ENCODE measurements around the gene RASSF10. TPM values are rescaled to one million over a fixed set of nuclear protein-coding genes. Genes with fewer than 3 reads are reported as not detected.

RASSF10 gene
- polyA plus RNA-seq, 2 of the 4 experiments (the other 2 are of a cell fraction), result 3.9 to 10.3 TPM

GRCh38 chr11:12997168-12997567 is 11.9 kb upstream of the RASSF10 start:
- H3K9me3 ChIP-seq, result no peaks in the 10 kb centered on the region
- 48% methylated on average over 1 of the region's 1 CpG for WGBS (ENCODE audit: missing lambda C conversion rate)

GRCh38 chr11:12998336-12998735 is 10.8 kb upstream of the RASSF10 start:
- Histone ChIP-seq H3K4me1 (no peaks in the 10 kb centered on the region), H3K9me3 (no peaks in the 10 kb centered on the region), H3K27ac (no peak overlapping the region), H3K4me2 (no peak overlapping the region), H3K4me3 (no peak overlapping the region)
- FAIRE-seq (no peak), DNase-seq (ENCODE audit: low read depth in 1 of 2, low spot score in 1 of 2) (no peak), ATAC-seq (no peak)
- WGBS (ENCODE audit: missing lambda C conversion rate), result 81% methylated on average over 5 of the region's 5 CpGs
- POLR2A ChIA-PET, result no interaction called here
- CTCF ChIA-PET, result interaction anchor here (0.7 to 1.4 kb wide), 4 partner anchors 12 to 479 kb away, joined by 4 to 6 read pairs (median 4); no protein-coding TSS in a partner anchor
- TF ChIP-seq RARB (CRISPR knock-in tag; IDR thresholded peaks at IDR 0.05) (no peak), BHLHE40 (IDR thresholded peaks at IDR 0.05; ENCODE audit: low read depth, low read length) (no peak)

More at GRCh38 chr11:12997168-12997567, 11.9 kb upstream of the RASSF10 start:
- FAIRE-seq (no peak), ATAC-seq (no peak), DNase-seq (ENCODE audit: low read depth in 1 of 2, low spot score in 1 of 2) (no peak)
- CTCF ChIA-PET, result no interaction called here
- Histone ChIP-seq H3K27ac (no peak overlapping the region), H3K4me2 (no peak overlapping the region), H3K4me3 (no peak overlapping the region), H3K4me1 (no peaks in the 10 kb centered on the region)
- TF ChIP-seq EHMT2 (IDR thresholded peaks at IDR 0.05; ENCODE audit: low read depth), result no peak
- no peak for TF ChIP-seq CHD2 (IDR thresholded peaks at IDR 0.05; ENCODE audit: low read length, partially characterized antibody)
- no peak for TF ChIP-seq HMGXB4 (CRISPR knock-in tag; IDR thresholded peaks at IDR 0.05; ENCODE audit: borderline replicate concordance)
- TF ChIP-seq POLR2AphosphoS2 (conservative IDR thresholded peaks at IDR 0.05; ENCODE audit: low read length), result no peak
- TF ChIP-seq RAD21 (conservative IDR thresholded peaks at IDR 0.05 in 1 of 2, IDR thresholded peaks at IDR 0.05 in 1 of 2), result no peak
- TF ChIP-seq NPAS2 (CRISPR knock-in tag; IDR thresholded peaks at IDR 0.05; ENCODE audit: borderline replicate concordance), result no peak
- TF ChIP-seq POLR2A (IDR thresholded peaks at IDR 0.05; ENCODE audit: low read length), result no peak
- TF ChIP-seq, protein P1, sequence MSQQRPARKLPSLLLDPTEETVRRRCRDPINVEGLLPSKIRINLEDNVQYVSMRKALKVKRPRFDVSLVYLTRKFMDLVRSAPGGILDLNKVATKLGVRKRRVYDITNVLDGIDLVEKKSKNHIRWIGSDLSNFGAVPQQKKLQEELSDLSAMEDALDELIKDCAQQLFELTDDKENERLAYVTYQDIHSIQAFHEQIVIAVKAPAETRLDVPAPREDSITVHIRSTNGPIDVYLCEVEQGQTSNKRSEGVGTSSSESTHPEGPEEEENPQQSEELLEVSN (IDR thresholded peaks at IDR 0.05; ENCODE audit: borderline replicate concordance, low read depth), result no peak
- TF ChIP-seq, protein P2, sequence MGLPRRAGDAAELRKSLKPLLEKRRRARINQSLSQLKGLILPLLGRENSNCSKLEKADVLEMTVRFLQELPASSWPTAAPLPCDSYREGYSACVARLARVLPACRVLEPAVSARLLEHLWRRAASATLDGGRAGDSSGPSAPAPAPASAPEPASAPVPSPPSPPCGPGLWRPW (IDR thresholded peaks at IDR 0.05), result no peak
- no peak for TF ChIP-seq CBX2 (IDR thresholded peaks at IDR 0.05; ENCODE audit: borderline replicate concordance, low read depth)
- no peak for TF ChIP-seq ESRRA (IDR thresholded peaks at IDR 0.05; ENCODE audit: borderline replicate concordance, low read length)
- TF ChIP-seq ZNF302 (CRISPR knock-in tag; IDR thresholded peaks at IDR 0.05), result no peak
- no peak for TF ChIP-seq SREBF2 (IDR thresholded peaks at IDR 0.05)
- no peak for TF ChIP-seq MAZ (IDR thresholded peaks at IDR 0.05; ENCODE audit: borderline replicate concordance, low read depth, low read length)
- no peak for TF ChIP-seq MAFK (IDR thresholded peaks at IDR 0.05; ENCODE audit: partially characterized antibody)
- no peak for TF ChIP-seq EP300 (IDR thresholded peaks at IDR 0.05)
- TF ChIP-seq, protein P3, sequence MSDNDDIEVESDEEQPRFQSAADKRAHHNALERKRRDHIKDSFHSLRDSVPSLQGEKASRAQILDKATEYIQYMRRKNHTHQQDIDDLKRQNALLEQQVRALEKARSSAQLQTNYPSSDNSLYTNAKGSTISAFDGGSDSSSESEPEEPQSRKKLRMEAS (IDR thresholded peaks at IDR 0.05), result no peak
- no peak for TF ChIP-seq HEYL (CRISPR knock-in tag; IDR thresholded peaks at IDR 0.05)
- POLR2A ChIA-PET, result no interaction called here

GRCh38 chr11:12999597-12999996 is 9.5 kb upstream of the RASSF10 start:
- no peak overlapping the region for H3K4me2 ChIP-seq
- ATAC-seq (no peak), FAIRE-seq (no peak), DNase-seq (ENCODE audit: low read depth in 1 of 2, low spot score in 1 of 2) (no peak)
- POLR2A ChIA-PET, result no interaction called here
- H3K4me3 ChIP-seq, result no peak overlapping the region
- 79% methylated on average over 7 of the region's 7 CpGs for WGBS (ENCODE audit: missing lambda C conversion rate)
- CTCF ChIA-PET, result interaction anchor here (1.1 to 1.4 kb wide), 4 partner anchors 9 to 37 kb away, joined by 4 to 6 read pairs (median 4); partner anchors contain the start of gene RASSF10
- H3K4me1 ChIP-seq, result no peaks in the 10 kb centered on the region
- H3K9me3 ChIP-seq, result no peaks in the 10 kb centered on the region
- H3K27ac ChIP-seq, result no peak overlapping the region
- TF ChIP-seq RARB (CRISPR knock-in tag; IDR thresholded peaks at IDR 0.05) (no peak), CHD2 (IDR thresholded peaks at IDR 0.05; ENCODE audit: low read length, partially characterized antibody) (no peak), EP300 (IDR thresholded peaks at IDR 0.05) (no peak), JUNB (IDR thresholded peaks at IDR 0.05) (no peak), CBX2 (IDR thresholded peaks at IDR 0.05; ENCODE audit: borderline replicate concordance, low read depth) (no peak), NFE2L2 (conservative IDR thresholded peaks at IDR 0.05; ENCODE audit: low read length) (no peak), TFCP2L1 (CRISPR knock-in tag; IDR thresholded peaks at IDR 0.05) (no peak)

All from A549 (cell line).